DOHH2 (cell line): Measurements from ENCODE around the gene RPL19.

Experiments
- H3F3A ChIP-seq: fragments of 200-600 bp; sonication (generic), shearing (Covaris generic); 2 replicates; pipeline ENCODE4 v1.6.0; 2016; ENCODE audit warnings: antibody characterized with exemption, mild to moderate bottlenecking; ENCODE audit not compliant: control insufficient read depth, insufficient read depth
- H3K27ac ChIP-seq: fragments of 200-600 bp; sonication (generic); 2 replicates; pipeline ENCODE4 v1.5.1; 2014; ENCODE audit warnings: low read depth, mild to moderate bottlenecking, low read length, moderate library complexity
- H3K27me3 ChIP-seq: fragments of 200-600 bp; sonication (generic); 2 replicates; pipeline ENCODE4 v1.6.1; 2014; ENCODE audit warnings: mild to moderate bottlenecking, low read length, mixed read lengths; ENCODE audit not compliant: control insufficient read depth
- H3K36me3 ChIP-seq: fragments of 200-600 bp; sonication (generic); 2 replicates; pipeline ENCODE4 v1.6.1; 2014; ENCODE audit warnings: mild to moderate bottlenecking, low read length, moderate library complexity, mixed read lengths; ENCODE audit not compliant: control insufficient read depth
- H3K4me1 ChIP-seq: fragments of 200-600 bp; sonication (generic); 2 replicates; pipeline ENCODE4 v1.6.1; 2014; ENCODE audit warnings: mild to moderate bottlenecking, low read length, mixed read lengths; ENCODE audit not compliant: control insufficient read depth
- H3K4me2 ChIP-seq: fragments of 200-600 bp; sonication (generic); 2 replicates; pipeline ENCODE4 v1.6.0; 2014; ENCODE audit warnings: mild to moderate bottlenecking, low read length, moderate library complexity
- H3K4me3 ChIP-seq: fragments of 200-600 bp; sonication (generic); 2 replicates; pipeline ENCODE4 v1.5.1; 2014; ENCODE audit warnings: mild to moderate bottlenecking, low read length, mixed read lengths
- H3K79me2 ChIP-seq: fragments of 200-600 bp; sonication (generic); 2 replicates; pipeline ENCODE4 v1.6.1; 2014; ENCODE audit warnings: mild to moderate bottlenecking, low read length, mixed read lengths; ENCODE audit not compliant: control insufficient read depth
- H3K9me2 ChIP-seq: fragments of 200-600 bp; sonication (generic); replicated peaks from 2 replicates; pipeline ENCODE4 v1.6.1; 2014; ENCODE audit warnings: mild to moderate bottlenecking, low read length, mixed read lengths; ENCODE audit not compliant: control insufficient read depth
- H3K9me3 ChIP-seq: fragments of 200-600 bp; sonication (generic); 2 replicates; pipeline ENCODE4 v1.6.1; 2014; ENCODE audit warnings: antibody characterized with exemption, low read length, mixed read lengths; ENCODE audit not compliant: control insufficient read depth, insufficient read depth
- H4K20me1 ChIP-seq: fragments of 200-600 bp; sonication (generic); 2 replicates; pipeline ENCODE4 v1.6.0; 2014; ENCODE audit warnings: low read depth, mild to moderate bottlenecking, antibody characterized with exemption, low read length, moderate library complexity; ENCODE audit not compliant: control insufficient read depth, insufficient read depth
- EZH2phosphoT487 ChIP-seq: fragments of 200-600 bp; sonication (generic); IDR thresholded peaks from 2 replicates; pipeline ENCODE4 v1.6.1; 2017; ENCODE audit warnings: borderline replicate concordance, mild to moderate bottlenecking, antibody characterized with exemption, low read length, moderate library complexity, mixed read lengths
- TF ChIP-seq, protein P1 (sequence below): fragments of 200-600 bp; sonication (generic); IDR thresholded peaks from one replicate; pipeline ENCODE4 v1.5.1; 2014; ENCODE audit warnings: antibody characterized with exemption, mild to moderate bottlenecking, low read depth, low read length; ENCODE audit not compliant: poor library complexity, severe bottlenecking

RPL19 gene

DNA sequence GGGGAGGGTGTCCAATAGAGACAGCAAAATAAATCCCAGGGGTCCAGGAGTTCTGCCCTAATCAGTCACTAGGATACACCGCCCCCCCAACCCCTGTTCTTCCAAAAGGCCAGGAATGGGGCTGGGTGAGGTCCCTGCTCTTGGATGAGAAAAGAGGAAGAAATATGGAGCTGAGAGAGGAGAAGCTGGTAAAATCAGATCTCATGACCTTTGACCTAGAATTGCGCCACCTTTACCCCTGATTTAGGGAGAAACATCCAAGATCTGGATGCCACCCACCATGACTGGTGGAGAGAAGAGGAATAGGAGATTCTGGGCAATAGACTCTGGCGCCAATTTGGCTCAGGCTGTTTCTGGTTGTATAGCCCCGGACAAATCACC lies 1.9 kb upstream of the RPL19 start:
- Histone ChIP-seq H3K79me2 (peaks cover 59% of the 10 kb centered on the region), H4K20me1 (peaks cover 13% of the 10 kb centered on the region), H3K9me2 (no peaks in the 10 kb centered on the region), H3K4me1 (peaks cover 57% of the 10 kb centered on the region), H3K27me3 (no peaks in the 10 kb centered on the region), H3F3A (peaks cover 44% of the 10 kb centered on the region), H3K27ac (peak overlapping the region; percentile 92), H3K4me3 (peak overlapping the region; percentile 100), H3K9me3 (no peaks in the 10 kb centered on the region), H3K4me2 (peak overlapping the region; percentile 98), H3K36me3 (peaks cover 65% of the 10 kb centered on the region)
- TF ChIP-seq, protein P1, sequence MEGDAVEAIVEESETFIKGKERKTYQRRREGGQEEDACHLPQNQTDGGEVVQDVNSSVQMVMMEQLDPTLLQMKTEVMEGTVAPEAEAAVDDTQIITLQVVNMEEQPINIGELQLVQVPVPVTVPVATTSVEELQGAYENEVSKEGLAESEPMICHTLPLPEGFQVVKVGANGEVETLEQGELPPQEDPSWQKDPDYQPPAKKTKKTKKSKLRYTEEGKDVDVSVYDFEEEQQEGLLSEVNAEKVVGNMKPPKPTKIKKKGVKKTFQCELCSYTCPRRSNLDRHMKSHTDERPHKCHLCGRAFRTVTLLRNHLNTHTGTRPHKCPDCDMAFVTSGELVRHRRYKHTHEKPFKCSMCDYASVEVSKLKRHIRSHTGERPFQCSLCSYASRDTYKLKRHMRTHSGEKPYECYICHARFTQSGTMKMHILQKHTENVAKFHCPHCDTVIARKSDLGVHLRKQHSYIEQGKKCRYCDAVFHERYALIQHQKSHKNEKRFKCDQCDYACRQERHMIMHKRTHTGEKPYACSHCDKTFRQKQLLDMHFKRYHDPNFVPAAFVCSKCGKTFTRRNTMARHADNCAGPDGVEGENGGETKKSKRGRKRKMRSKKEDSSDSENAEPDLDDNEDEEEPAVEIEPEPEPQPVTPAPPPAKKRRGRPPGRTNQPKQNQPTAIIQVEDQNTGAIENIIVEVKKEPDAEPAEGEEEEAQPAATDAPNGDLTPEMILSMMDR, result no peak

DNA sequence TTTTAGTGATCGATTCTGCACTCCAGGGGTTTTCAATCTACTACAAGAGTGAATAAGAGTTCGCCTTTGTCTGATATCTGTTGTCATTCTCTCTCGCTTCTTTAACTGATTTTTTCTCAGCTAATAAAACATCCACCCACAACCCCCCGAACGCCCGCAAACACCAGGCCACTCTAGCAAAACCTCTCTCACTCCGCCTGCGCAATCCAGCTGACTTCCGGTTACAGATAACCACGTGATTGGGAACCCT lies 338 bp upstream of the RPL19 start:
- Histone ChIP-seq H3K27ac (peak overlapping the region; percentile 92), H3K36me3 (peaks cover 65% of the 10 kb centered on the region), H3F3A (peaks cover 59% of the 10 kb centered on the region), H3K9me2 (no peaks in the 10 kb centered on the region), H3K27me3 (no peaks in the 10 kb centered on the region), H3K4me1 (peaks cover 69% of the 10 kb centered on the region), H3K4me3 (peak overlapping the region; percentile 100), H3K79me2 (peaks cover 57% of the 10 kb centered on the region), H4K20me1 (peaks cover 13% of the 10 kb centered on the region), H3K4me2 (peak overlapping the region; percentile 98), H3K9me3 (no peaks in the 10 kb centered on the region)
- TF ChIP-seq, protein P1, result no peak
- no peak for TF ChIP-seq EZH2phosphoT487

DNA sequence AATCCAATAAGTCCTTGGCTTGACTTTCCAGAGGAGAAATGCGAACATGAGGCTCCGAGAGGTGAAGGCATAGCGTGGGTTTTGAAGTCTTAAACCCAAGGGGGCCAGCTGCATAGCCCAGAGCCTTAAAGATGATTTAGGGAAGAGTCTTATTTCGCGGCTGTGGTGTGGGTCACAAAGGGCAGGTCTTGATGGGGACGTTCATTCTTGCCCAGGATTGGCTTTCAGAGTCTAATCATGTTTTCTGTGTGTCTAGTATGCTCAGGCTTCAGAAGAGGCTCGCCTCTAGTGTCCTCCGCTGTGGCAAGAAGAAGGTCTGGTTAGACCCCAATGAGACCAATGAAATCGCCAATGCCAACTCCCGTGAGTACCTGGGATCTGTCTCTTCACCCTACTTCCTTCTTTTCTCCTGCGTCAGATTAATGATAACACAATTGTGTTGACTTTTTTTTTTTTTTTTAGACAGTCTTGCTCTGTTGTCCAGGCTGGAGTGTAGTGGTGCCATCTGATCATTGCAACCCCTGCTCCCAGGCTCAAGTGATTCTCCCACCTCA lies 951 bp downstream of the RPL19 start:
- TF ChIP-seq, protein P1, result no peak
- TF ChIP-seq EZH2phosphoT487, result no peak
- Histone ChIP-seq H3K4me2 (peak overlapping the region; percentile 98), H4K20me1 (peaks cover 13% of the 10 kb centered on the region), H3K27ac (peak overlapping the region; percentile 92), H3F3A (peaks cover 69% of the 10 kb centered on the region), H3K4me3 (peak overlapping the region; percentile 100), H3K4me1 (peaks cover 67% of the 10 kb centered on the region), H3K9me3 (no peaks in the 10 kb centered on the region), H3K36me3 (peaks cover 57% of the 10 kb centered on the region), H3K79me2 (peaks cover 45% of the 10 kb centered on the region), H3K27me3 (no peaks in the 10 kb centered on the region), H3K9me2 (no peaks in the 10 kb centered on the region)

DNA sequence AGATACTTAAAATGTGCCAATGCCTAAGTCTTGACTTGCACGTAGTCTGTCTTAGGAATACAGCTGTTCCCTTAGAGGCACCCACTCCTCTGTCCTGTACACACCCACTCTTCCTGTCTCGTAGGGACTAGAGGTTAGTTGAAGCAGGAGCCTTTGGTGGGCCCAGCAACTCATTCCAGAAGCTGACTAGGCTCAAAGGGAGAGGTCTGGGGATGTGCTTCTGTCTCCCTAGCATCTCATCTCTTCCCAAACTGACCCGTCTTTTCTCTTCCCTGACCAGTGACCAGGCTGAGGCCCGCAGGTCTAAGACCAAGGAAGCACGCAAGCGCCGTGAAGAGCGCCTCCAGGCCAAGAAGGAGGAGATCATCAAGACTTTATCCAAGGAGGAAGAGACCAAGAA lies 4.2 kb downstream of the RPL19 start:
- no peak overlapping the region for H3K4me3 ChIP-seq
- TF ChIP-seq, protein P1, result no peak
- TF ChIP-seq EZH2phosphoT487, result no peak
- no peaks in the 10 kb centered on the region for H3K27me3 ChIP-seq
- peaks cover 72% of the 10 kb centered on the region for H3F3A ChIP-seq
- H4K20me1 ChIP-seq, result peaks cover 8% of the 10 kb centered on the region; the same call in 1 of the 2 replicates
- H3K4me2 ChIP-seq, result peak overlapping the region; percentile 11; the same call in 1 of the 2 replicates
- H3K27ac ChIP-seq, result peak overlapping the region; percentile 31; the same call in 1 of the 2 replicates
- peaks cover 73% of the 10 kb centered on the region for H3K4me1 ChIP-seq
- H3K79me2 ChIP-seq, result peaks cover 30% of the 10 kb centered on the region
- peaks cover 51% of the 10 kb centered on the region for H3K36me3 ChIP-seq
- H3K9me3 ChIP-seq, result no peaks in the 10 kb centered on the region
- no peaks in the 10 kb centered on the region for H3K9me2 ChIP-seq
